DOHH2 (cell line): ENCODE measurements around the gene PDE6B.
A peak's percentile ranks its signal among the peaks of the same experiment; 100 is the strongest.

Source experiments
- H3F3A ChIP-seq: fragments of 200-600 bp; sonication (generic), shearing (Covaris generic); 2 replicates; pipeline ENCODE4 v1.6.0; 2016; ENCODE audit warnings: antibody characterized with exemption, mild to moderate bottlenecking; ENCODE audit not compliant: control insufficient read depth, insufficient read depth
- H3K27ac ChIP-seq: fragments of 200-600 bp; sonication (generic); 2 replicates; pipeline ENCODE4 v1.5.1; 2014; ENCODE audit warnings: low read depth, mild to moderate bottlenecking, low read length, moderate library complexity
- H3K27me3 ChIP-seq: fragments of 200-600 bp; sonication (generic); 2 replicates; pipeline ENCODE4 v1.6.1; 2014; ENCODE audit warnings: mild to moderate bottlenecking, low read length, mixed read lengths; ENCODE audit not compliant: control insufficient read depth
- H3K36me3 ChIP-seq: fragments of 200-600 bp; sonication (generic); 2 replicates; pipeline ENCODE4 v1.6.1; 2014; ENCODE audit warnings: mild to moderate bottlenecking, low read length, moderate library complexity, mixed read lengths; ENCODE audit not compliant: control insufficient read depth
- H3K4me1 ChIP-seq: fragments of 200-600 bp; sonication (generic); 2 replicates; pipeline ENCODE4 v1.6.1; 2014; ENCODE audit warnings: mild to moderate bottlenecking, low read length, mixed read lengths; ENCODE audit not compliant: control insufficient read depth
- H3K4me2 ChIP-seq: fragments of 200-600 bp; sonication (generic); 2 replicates; pipeline ENCODE4 v1.6.0; 2014; ENCODE audit warnings: mild to moderate bottlenecking, low read length, moderate library complexity
- H3K4me3 ChIP-seq: fragments of 200-600 bp; sonication (generic); 2 replicates; pipeline ENCODE4 v1.5.1; 2014; ENCODE audit warnings: mild to moderate bottlenecking, low read length, mixed read lengths
- H3K79me2 ChIP-seq: fragments of 200-600 bp; sonication (generic); 2 replicates; pipeline ENCODE4 v1.6.1; 2014; ENCODE audit warnings: mild to moderate bottlenecking, low read length, mixed read lengths; ENCODE audit not compliant: control insufficient read depth
- H3K9me2 ChIP-seq: fragments of 200-600 bp; sonication (generic); replicated peaks from 2 replicates; pipeline ENCODE4 v1.6.1; 2014; ENCODE audit warnings: mild to moderate bottlenecking, low read length, mixed read lengths; ENCODE audit not compliant: control insufficient read depth
- H3K9me3 ChIP-seq: fragments of 200-600 bp; sonication (generic); 2 replicates; pipeline ENCODE4 v1.6.1; 2014; ENCODE audit warnings: antibody characterized with exemption, low read length, mixed read lengths; ENCODE audit not compliant: control insufficient read depth, insufficient read depth
- H4K20me1 ChIP-seq: fragments of 200-600 bp; sonication (generic); 2 replicates; pipeline ENCODE4 v1.6.0; 2014; ENCODE audit warnings: low read depth, mild to moderate bottlenecking, antibody characterized with exemption, low read length, moderate library complexity; ENCODE audit not compliant: control insufficient read depth, insufficient read depth
- CTCF ChIP-seq: fragments of 200-600 bp; sonication (generic); IDR thresholded peaks from one replicate; pipeline ENCODE4 v1.5.1; 2014; ENCODE audit warnings: antibody characterized with exemption, mild to moderate bottlenecking, low read depth, low read length; ENCODE audit not compliant: poor library complexity, severe bottlenecking
- EZH2phosphoT487 ChIP-seq: fragments of 200-600 bp; sonication (generic); IDR thresholded peaks from 2 replicates; pipeline ENCODE4 v1.6.1; 2017; ENCODE audit warnings: borderline replicate concordance, mild to moderate bottlenecking, antibody characterized with exemption, low read length, moderate library complexity, mixed read lengths

The PDE6B gene

GRCh38 chr4:707929-708630 lies 82.7 kb downstream of the PDE6B start:
- H3K4me3 ChIP-seq: no peak overlapping the region
- H3K9me3 ChIP-seq: no peaks in the 10 kb centered on the region
- peaks cover 33% of the 10 kb centered on the region for H3K36me3 ChIP-seq
- H3K79me2 ChIP-seq: peaks cover 73% of the 10 kb centered on the region
- peaks cover 3% of the 10 kb centered on the region; the same call in 1 of the 2 replicates for H3F3A ChIP-seq
- 0 out of 2 replicates have a peak overlapping the region, but pooled peaks have one; percentile 12 for H3K4me2 ChIP-seq
- H4K20me1 ChIP-seq: peaks cover 10% of the 10 kb centered on the region; the same call in 1 of the 2 replicates
- no peaks in the 10 kb centered on the region for H3K9me2 ChIP-seq
- no peak overlapping the region for H3K27ac ChIP-seq
- peaks cover 16% of the 10 kb centered on the region for H3K4me1 ChIP-seq
- no peak for TF ChIP-seq CTCF
- no peak for TF ChIP-seq EZH2phosphoT487
- no peaks in the 10 kb centered on the region for H3K27me3 ChIP-seq

DNA sequence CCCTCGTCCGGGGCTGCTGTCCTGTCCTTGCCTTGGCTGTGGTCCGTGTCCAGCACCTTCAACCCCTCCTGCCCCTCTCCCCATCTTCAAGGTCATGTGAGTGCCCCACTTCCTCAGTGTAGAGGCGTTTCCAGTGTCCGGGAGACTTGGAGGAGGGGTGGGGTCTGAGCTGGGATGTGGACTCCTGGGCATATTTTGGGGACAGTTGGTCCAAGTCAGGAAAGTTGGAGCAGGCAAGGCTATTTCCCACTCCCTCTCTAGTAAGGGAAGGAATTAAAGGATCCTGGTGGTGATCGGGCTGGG lies 83.2 kb downstream of the PDE6B start:
- Histone ChIP-seq H3K4me3 (no peak overlapping the region), H3K27ac (no peak overlapping the region), H3F3A (peaks cover 3% of the 10 kb centered on the region; the same call in 1 of the 2 replicates), H3K4me1 (peaks cover 16% of the 10 kb centered on the region), H3K4me2 (0 out of 2 replicates have a peak overlapping the region, but pooled peaks have one; percentile 12), H3K79me2 (peaks cover 78% of the 10 kb centered on the region), H4K20me1 (peaks cover 10% of the 10 kb centered on the region; the same call in 1 of the 2 replicates), H3K9me2 (no peaks in the 10 kb centered on the region), H3K9me3 (no peaks in the 10 kb centered on the region), H3K36me3 (peaks cover 38% of the 10 kb centered on the region), H3K27me3 (no peaks in the 10 kb centered on the region)
- TF ChIP-seq CTCF (no peak), EZH2phosphoT487 (no peak)

GRCh38 chr4:709348-709747 lies 84.0 kb downstream of the PDE6B start:
- no peak overlapping the region for H3K4me2 ChIP-seq
- no peak overlapping the region for H3K4me3 ChIP-seq
- peaks cover 3% of the 10 kb centered on the region; the same call in 1 of the 2 replicates for H3F3A ChIP-seq
- H3K9me3 ChIP-seq: no peaks in the 10 kb centered on the region
- TF ChIP-seq EZH2phosphoT487: no peak
- H3K27me3 ChIP-seq: no peaks in the 10 kb centered on the region
- H3K36me3 ChIP-seq: peaks cover 40% of the 10 kb centered on the region
- H3K4me1 ChIP-seq: peaks cover 16% of the 10 kb centered on the region
- peaks cover 86% of the 10 kb centered on the region for H3K79me2 ChIP-seq
- H3K27ac ChIP-seq: no peak overlapping the region
- H4K20me1 ChIP-seq: peaks cover 10% of the 10 kb centered on the region; the same call in 1 of the 2 replicates
- H3K9me2 ChIP-seq: no peaks in the 10 kb centered on the region

- Histone ChIP-seq H3F3A (peaks cover 3% of the 10 kb centered on the region; the same call in 1 of the 2 replicates), H3K4me2 (no peak overlapping the region), H3K27me3 (no peaks in the 10 kb centered on the region), H3K36me3 (peaks cover 42% of the 10 kb centered on the region), H3K79me2 (peaks cover 94% of the 10 kb centered on the region), H3K4me3 (no peak overlapping the region), H3K4me1 (peaks cover 14% of the 10 kb centered on the region), H3K27ac (no peak overlapping the region), H3K9me2 (no peaks in the 10 kb centered on the region), H3K9me3 (no peaks in the 10 kb centered on the region), H4K20me1 (peaks cover 10% of the 10 kb centered on the region; the same call in 1 of the 2 replicates)
- TF ChIP-seq EZH2phosphoT487: no peak
- TF ChIP-seq CTCF: no peak
Observed at GRCh38 chr4:710116-710515, 84.7 kb downstream of the PDE6B start.
